Spleen (tissue), 11 donors: ENCODE results near the gene ZNF385D. TPM values are rescaled to one million over a fixed set of nuclear protein-coding genes. Genes with fewer than 3 reads are reported as not detected.

Experiments
- DNase-seq: peaks from one replicate; pipeline ENCODE4 v3.0.0-alpha.2; 2020
- H3K27ac ChIP-seq, 8 donors: fragments of 200-600 bp; sonication (generic) in 7 of 8; 1 replicate in 4 of 8; 2 replicates in 4 of 8; pipeline versions ENCODE4 v1.5.0 to v1.8.0; 2016 to 2021; ENCODE audit warnings: inconsistent platforms in 4 of 8, mild to moderate bottlenecking in 4 of 8, moderate library complexity in 1 of 8
- H3K27me3 ChIP-seq, 7 donors: fragments of 200-600 bp; sonication (generic) in 6 of 7; replicated peaks in 1 of 7; 1 replicate in 4 of 7; 2 replicates in 3 of 7; pipeline versions ENCODE4 v1.5.0 to v1.8.0; 2016 to 2021; ENCODE audit warnings: inconsistent platforms in 3 of 7, mild to moderate bottlenecking in 1 of 7
- H3K36me3 ChIP-seq, 6 donors: fragments of 200-600 bp; sonication (generic) in 5 of 6; 1 replicate in 4 of 6; 2 replicates in 2 of 6; pipeline versions ENCODE4 v1.5.0 to v1.8.0; 2016 to 2021; ENCODE audit warnings: inconsistent platforms in 2 of 6
- H3K4me1 ChIP-seq, 6 donors: fragments of 200-600 bp; sonication (generic) in 5 of 6; 1 replicate in 3 of 6; 2 replicates in 3 of 6; pipeline versions ENCODE4 v1.5.0 to v1.8.0; 2016 to 2021; ENCODE audit warnings: inconsistent platforms in 3 of 6
- H3K4me3 ChIP-seq, 8 donors: fragments of 200-600 bp; sonication (generic) in 7 of 8; 1 replicate in 4 of 8; 2 replicates in 4 of 8; pipeline versions ENCODE4 v1.5.0 to v1.8.0; 2016 to 2021; ENCODE audit warnings: inconsistent platforms in 4 of 8, mild to moderate bottlenecking in 4 of 8, moderate library complexity in 2 of 8
- H3K9me3 ChIP-seq, 8 donors: fragments of 200-600 bp; sonication (generic) in 7 of 8; 1 replicate in 4 of 8; 2 replicates in 4 of 8; pipeline versions ENCODE4 v1.5.0 to v1.8.0; 2016 to 2021; ENCODE audit warnings: inconsistent platforms in 4 of 8
- POLR2A ChIP-seq, 3 donors: fragments of 450-650 bp; IDR thresholded peaks; one replicate each; pipeline ENCODE4 v1.5.1; 2017; ENCODE audit warnings: antibody characterized with exemption in 3 of 3, mild to moderate bottlenecking in 1 of 3
- POLR2AphosphoS5 ChIP-seq, 3 donors: sonication (generic); formaldehyde crosslinking; IDR thresholded peaks; one replicate each; pipeline ENCODE4 v1.5.1; 2017; ENCODE audit warnings: antibody characterized with exemption in 3 of 3
- WGBS, 5 donors: extraction: QIAGEN DNeasy Blood & Tissue Kit in 3 of 5; methylation state at CpG; one replicate each; pipeline versions ENCODE4 v1.1.5 to v1.1.7; 2013 to 2018; 5-methylcytosine and 5-hydroxymethylcytosine counted together
- intact Hi-C: fragments of 100-400 bp; cut with DNase I; formaldehyde crosslinking; loops from one replicate; pipeline ENCODE4 v1.15.0; 2023; ENCODE audit warnings: low total_unique reads
- polyA plus RNA-seq, 3 donors: library from polyadenylated mRNA; stranded (reverse); fragments of 200-250 nt; gene quantifications; one replicate each; pipeline ENCODE4 v1.2.1, GENCODE V29; 2013
- total RNA-seq, 7 donors: library from RNA; depleted of rRNA in 3 of 7; stranded (reverse); fragments of >200 nt in 3 of 7; fragmentation: NEBNext Ultra II Directional in 4 of 7; extraction: Animal tissue kit (Norgen Biotek cat#: 25700) in 4 of 7; gene quantifications; one replicate each; pipeline versions ENCODE4 v1.1.0 to v1.2.1, GENCODE V29; 2016 to 2021
- TF ChIP-seq, protein P1 (sequence below), 11 experiments: fragments of 200-600 bp in 7 of 11; fragments of 450-650 bp in 4 of 11; sonication (generic) in 4 of 11; IDR thresholded peaks in 8 of 11; conservative IDR thresholded peaks in 3 of 11; 1 replicate in 7 of 11; 2 replicates in 4 of 11; pipeline versions ENCODE4 v1.4.0 to v1.8.0; 2016 to 2021; ENCODE audit warnings: antibody characterized with exemption in 11 of 11, inconsistent platforms in 4 of 11, mild to moderate bottlenecking in 1 of 11
- donor health status: healthy with polysubstance abuse.
- donor health status: DM: no; HTN: no; CAD: no; lungs with moderate emphysema.
- donor health status: DM: no; HTN: no; CAD: no.
- donor health status: Bipolar disorder and iron deficiency.
- donor health status: healthy.
- donor health status: DM: no; HTN: no; CAD: no.
- donor health status: DM: yes; HTN: yes; CAD: no.

The ZNF385D gene
- total and polyA plus RNA-seq, 10 donors: 0.05 to 3.2 (median 0.70) TPM

DNA sequence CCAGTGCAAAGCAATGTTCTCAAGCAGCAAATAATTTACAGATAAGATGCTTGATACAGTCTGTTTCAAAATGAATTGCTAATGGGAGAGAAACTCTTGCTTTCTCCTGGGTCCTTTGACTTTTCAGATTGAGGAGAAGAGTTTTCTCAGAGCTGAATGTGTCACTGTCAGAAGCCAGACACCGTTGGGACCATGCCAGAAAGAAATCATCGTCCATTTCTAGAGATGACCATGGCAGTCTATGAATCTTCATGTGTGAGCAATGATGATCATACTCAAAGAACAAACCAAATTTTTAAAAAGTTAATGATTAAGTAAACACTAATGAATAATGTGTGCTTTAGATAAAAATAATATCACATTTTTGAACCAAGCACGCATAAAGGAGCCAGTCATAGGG is 77.6 kb downstream of the ZNF385D start:
- intact Hi-C loops: no loop called here
- no peak overlapping the region for H3K27ac ChIP-seq
- H3K4me3 ChIP-seq: no peak overlapping the region
- no peaks in the 10 kb centered on the region for H3K4me1 ChIP-seq
- DNase-seq: no peak
- no peaks in the 10 kb centered on the region for H3K9me3 ChIP-seq
- H3K27me3 ChIP-seq: no peaks in the 10 kb centered on the region
- 80 to 86% (median 82%) methylated on average over 3 of the region's 3 CpGs for WGBS, 5 donors
- H3K36me3 ChIP-seq: no peaks in the 10 kb centered on the region
- no peak for TF ChIP-seq POLR2AphosphoS5 (IDR thresholded peaks at IDR 0.05)

DNA sequence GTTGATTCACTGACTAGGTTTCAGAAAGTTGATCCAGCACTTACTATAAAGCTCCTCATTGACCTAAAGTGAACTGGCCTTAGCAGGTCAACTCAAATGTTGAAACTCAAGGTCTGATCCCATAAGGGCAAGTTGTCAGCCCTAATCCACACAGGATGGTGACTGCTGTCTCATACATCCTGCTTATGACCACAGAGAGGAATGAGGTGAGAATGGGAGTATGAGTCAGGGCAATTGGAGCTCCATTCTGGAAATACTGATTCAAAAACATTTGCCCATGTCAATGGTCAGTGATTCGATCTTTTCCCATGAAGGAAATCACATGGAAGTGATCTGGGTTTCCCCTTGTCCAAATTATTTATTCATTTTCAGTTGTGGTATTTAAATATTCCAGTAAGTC is 78.7 kb downstream of the ZNF385D start:
- intact Hi-C loops: no loop called here
- Histone ChIP-seq H3K4me1 (no peaks in the 10 kb centered on the region), H3K27ac (peak overlapping the region; percentile 38 to 67 (median 52))

DNA sequence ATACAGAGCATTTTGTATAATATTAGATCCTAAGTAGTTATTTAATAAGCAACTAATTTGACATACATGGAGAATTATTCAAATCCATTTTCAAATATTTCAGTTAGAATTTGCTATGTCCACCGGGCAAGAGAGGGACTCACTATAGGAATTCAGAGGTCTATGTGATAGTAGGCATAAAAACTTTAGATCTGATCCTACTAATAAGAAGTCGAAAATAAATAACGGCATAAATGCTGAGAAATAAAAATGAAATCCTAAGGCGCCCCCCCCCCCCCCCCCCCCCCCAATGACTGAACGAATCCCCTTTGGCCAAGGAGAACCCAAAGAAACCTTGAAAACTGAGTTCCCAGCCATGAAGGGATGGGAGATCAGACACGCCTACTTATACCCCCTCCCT is 80.6 kb downstream of the ZNF385D start:
- no peaks in the 10 kb centered on the region for H3K9me3 ChIP-seq
- H3K36me3 ChIP-seq: no peaks in the 10 kb centered on the region
- no peak overlapping the region for H3K4me3 ChIP-seq
- H3K27me3 ChIP-seq: no peaks in the 10 kb centered on the region
- no peak for DNase-seq
- H3K27ac ChIP-seq: no peak overlapping the region
- no peak for TF ChIP-seq POLR2A (IDR thresholded peaks at IDR 0.05)
- TF ChIP-seq POLR2AphosphoS5 (IDR thresholded peaks at IDR 0.05): no peak
- TF ChIP-seq, protein P1, sequence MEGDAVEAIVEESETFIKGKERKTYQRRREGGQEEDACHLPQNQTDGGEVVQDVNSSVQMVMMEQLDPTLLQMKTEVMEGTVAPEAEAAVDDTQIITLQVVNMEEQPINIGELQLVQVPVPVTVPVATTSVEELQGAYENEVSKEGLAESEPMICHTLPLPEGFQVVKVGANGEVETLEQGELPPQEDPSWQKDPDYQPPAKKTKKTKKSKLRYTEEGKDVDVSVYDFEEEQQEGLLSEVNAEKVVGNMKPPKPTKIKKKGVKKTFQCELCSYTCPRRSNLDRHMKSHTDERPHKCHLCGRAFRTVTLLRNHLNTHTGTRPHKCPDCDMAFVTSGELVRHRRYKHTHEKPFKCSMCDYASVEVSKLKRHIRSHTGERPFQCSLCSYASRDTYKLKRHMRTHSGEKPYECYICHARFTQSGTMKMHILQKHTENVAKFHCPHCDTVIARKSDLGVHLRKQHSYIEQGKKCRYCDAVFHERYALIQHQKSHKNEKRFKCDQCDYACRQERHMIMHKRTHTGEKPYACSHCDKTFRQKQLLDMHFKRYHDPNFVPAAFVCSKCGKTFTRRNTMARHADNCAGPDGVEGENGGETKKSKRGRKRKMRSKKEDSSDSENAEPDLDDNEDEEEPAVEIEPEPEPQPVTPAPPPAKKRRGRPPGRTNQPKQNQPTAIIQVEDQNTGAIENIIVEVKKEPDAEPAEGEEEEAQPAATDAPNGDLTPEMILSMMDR (IDR thresholded peaks at IDR 0.05 in 8 of 11, conservative IDR thresholded peaks at IDR 0.05 in 3 of 11): no peak
- intact Hi-C loops: no loop called here
- WGBS, 5 donors: 73 to 89% (median 86%) methylated on average over 6 of the region's 6 CpGs
- H3K4me1 ChIP-seq: no peaks in the 10 kb centered on the region

More for the DNA sequence above, 78.7 kb downstream of the ZNF385D start:
- Histone ChIP-seq H3K4me3 (no peak overlapping the region), H3K27me3 (no peaks in the 10 kb centered on the region), H3K9me3 (no peaks in the 10 kb centered on the region), H3K36me3 (no peaks in the 10 kb centered on the region)
- no peak for TF ChIP-seq POLR2A (IDR thresholded peaks at IDR 0.05)
- peak in 1 of 3 donors; percentile 39 for TF ChIP-seq POLR2AphosphoS5 (IDR thresholded peaks at IDR 0.05)
- no peak for DNase-seq
- 21 to 80% (median 42%) methylated on average over 1 of the region's 1 CpG for WGBS, 5 donors

DNA sequence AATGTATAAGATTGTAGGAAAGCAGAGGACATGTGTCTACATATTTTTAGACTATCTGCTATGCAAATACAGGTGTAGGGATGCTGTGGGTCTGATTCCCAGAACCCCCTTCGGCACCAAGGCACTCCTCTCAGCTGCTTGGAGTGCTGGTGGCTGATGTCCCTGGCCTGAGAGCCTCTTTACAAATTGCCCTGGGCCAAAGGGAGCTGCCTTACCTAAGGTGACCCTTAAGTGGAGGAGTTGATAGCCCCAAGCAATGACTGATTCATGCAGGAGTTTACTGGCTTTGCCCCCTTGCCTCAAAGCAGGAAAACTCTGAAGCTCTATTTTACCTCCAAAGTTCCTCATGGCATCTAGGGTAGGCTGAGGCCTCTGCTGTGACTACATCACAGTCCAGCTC is 83.0 kb downstream of the ZNF385D start:
- TF ChIP-seq, protein P1 (IDR thresholded peaks at IDR 0.05 in 8 of 11, conservative IDR thresholded peaks at IDR 0.05 in 3 of 11): no peak
- no peak for TF ChIP-seq POLR2A (IDR thresholded peaks at IDR 0.05)
- TF ChIP-seq POLR2AphosphoS5 (IDR thresholded peaks at IDR 0.05): no peak
- no peak overlapping the region for H3K27ac ChIP-seq
- DNase-seq: no peak
- intact Hi-C loops: no loop called here
- H3K9me3 ChIP-seq: peaks cover 0 to 5% (median 0%) of the 10 kb centered on the region in 8 donors
- H3K4me3 ChIP-seq: no peak overlapping the region
- H3K36me3 ChIP-seq: no peaks in the 10 kb centered on the region
- WGBS, 5 donors: 67 to 83% (median 68%) methylated on average over 1 of the region's 1 CpG
- H3K4me1 ChIP-seq: no peaks in the 10 kb centered on the region
- H3K27me3 ChIP-seq: no peaks in the 10 kb centered on the region

DNA sequence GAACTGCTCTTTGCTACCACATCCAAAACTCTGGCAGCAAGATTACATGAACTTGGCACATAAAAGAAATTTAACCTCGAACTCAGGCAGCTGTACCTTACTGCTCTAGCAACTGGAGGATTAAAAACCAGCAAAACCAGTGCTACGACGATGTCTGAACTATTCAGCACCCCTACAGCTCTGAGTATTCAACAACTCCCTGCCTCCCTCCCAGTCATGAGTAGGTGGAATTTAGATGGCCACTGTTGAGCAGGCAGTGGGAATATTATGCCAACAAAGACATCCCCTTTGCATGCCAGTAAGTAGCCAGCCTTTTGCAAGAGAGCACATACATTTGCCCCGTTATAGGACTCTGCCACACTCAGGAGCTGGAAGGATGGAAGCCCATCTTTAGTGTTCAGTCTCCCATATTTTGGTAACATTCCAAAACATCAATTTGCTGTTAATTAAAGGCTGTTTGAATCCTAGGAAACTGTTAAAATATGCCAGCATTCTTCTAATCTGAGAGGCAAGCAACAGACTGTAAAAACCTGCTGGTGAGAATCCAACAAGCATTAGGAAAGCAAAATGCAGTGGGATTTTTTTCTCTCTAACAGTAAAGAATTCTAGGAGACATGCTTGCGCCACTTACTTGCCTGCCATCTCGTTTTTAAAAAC is 85.4 kb downstream of the ZNF385D start:
- Histone ChIP-seq H3K9me3 (peaks cover 0 to 5% (median 0%) of the 10 kb centered on the region in 8 donors), H3K4me3 (no peak overlapping the region), H3K4me1 (no peaks in the 10 kb centered on the region), H3K27ac (no peak overlapping the region), H3K36me3 (no peaks in the 10 kb centered on the region), H3K27me3 (no peaks in the 10 kb centered on the region)
- TF ChIP-seq POLR2AphosphoS5 (IDR thresholded peaks at IDR 0.05) (no peak), POLR2A (IDR thresholded peaks at IDR 0.05) (no peak)
- TF ChIP-seq, protein P1 (IDR thresholded peaks at IDR 0.05 in 8 of 11, conservative IDR thresholded peaks at IDR 0.05 in 3 of 11): no peak
- 62 to 81% (median 65%) methylated on average over 6 of the region's 6 CpGs for WGBS, 5 donors
- intact Hi-C loops: no loop called here
- DNase-seq: no peak
